Tibial nerve (tissue), 4 donors: ENCODE results near the gene KRTAP10-9. TPM values are rescaled to one million over a fixed set of nuclear protein-coding genes. Genes with fewer than 3 reads are reported as not detected.

Experiments
- DNase-seq, 2 donors: peaks; one replicate each; pipeline ENCODE4 v3.0.0-alpha.2; 2019; ENCODE audit warnings: low spot score in 2 of 2
- H3K27ac ChIP-seq, 4 donors: fragments of 200-600 bp; sonication (generic) in 3 of 4; one replicate each; pipeline ENCODE4 v1.5.1; 2017 to 2019; ENCODE audit warnings: mild to moderate bottlenecking in 1 of 4
- H3K27me3 ChIP-seq, 2 donors: fragments of 200-600 bp; sonication (generic) in 1 of 2; one replicate each; pipeline versions ENCODE4 v1.5.1 to v1.6.0; 2017 to 2019
- H3K36me3 ChIP-seq, 3 donors: fragments of 200-600 bp; sonication (generic); one replicate each; pipeline ENCODE4 v1.5.1; 2018 to 2019
- H3K4me1 ChIP-seq, 4 donors: fragments of 200-600 bp; sonication (generic) in 3 of 4; one replicate each; pipeline ENCODE4 v1.5.1; 2017 to 2019
- H3K4me3 ChIP-seq, 4 donors: fragments of 200-600 bp; sonication (generic) in 3 of 4; one replicate each; pipeline ENCODE4 v1.5.1; 2017 to 2019; ENCODE audit warnings: mild to moderate bottlenecking in 1 of 4, moderate library complexity in 1 of 4
- H3K9me3 ChIP-seq, 4 donors: fragments of 200-600 bp; sonication (generic) in 3 of 4; one replicate each; pipeline ENCODE4 v1.5.1; 2017 to 2019
- EP300 ChIP-seq, 2 donors: sonication (generic); formaldehyde crosslinking; IDR thresholded peaks; one replicate each; pipeline ENCODE4 v1.6.1; 2017; ENCODE audit warnings: antibody characterized with exemption in 2 of 2, mild to moderate bottlenecking in 1 of 2
- POLR2A ChIP-seq, 2 donors: fragments of 450-650 bp; IDR thresholded peaks; one replicate each; pipeline ENCODE4 v1.6.1; 2017; ENCODE audit warnings: antibody characterized with exemption in 2 of 2, mild to moderate bottlenecking in 2 of 2, moderate library complexity in 2 of 2
- WGBS, 2 donors: methylation state at CpG; one replicate each; pipeline ENCODE4 v1.1.5; 2018; 5-methylcytosine and 5-hydroxymethylcytosine counted together
- total RNA-seq, 4 donors: library from RNA; depleted of rRNA; stranded (reverse); fragments of >200 nt; gene quantifications; one replicate each; pipeline ENCODE4 v1.1.0, GENCODE V29; 2016
- TF ChIP-seq, protein P1 (sequence below), 5 experiments: fragments of 200-600 bp in 3 of 5; fragments of 450-650 bp in 2 of 5; sonication (generic) in 3 of 5; IDR thresholded peaks; one replicate each; pipeline ENCODE4 v1.5.1; 2016 to 2019; ENCODE audit warnings: antibody characterized with exemption in 5 of 5, mild to moderate bottlenecking in 3 of 5, moderate library complexity in 2 of 5

Gene KRTAP10-9
- total RNA-seq, 4 donors from 2014 or later, result not detected

DNA sequence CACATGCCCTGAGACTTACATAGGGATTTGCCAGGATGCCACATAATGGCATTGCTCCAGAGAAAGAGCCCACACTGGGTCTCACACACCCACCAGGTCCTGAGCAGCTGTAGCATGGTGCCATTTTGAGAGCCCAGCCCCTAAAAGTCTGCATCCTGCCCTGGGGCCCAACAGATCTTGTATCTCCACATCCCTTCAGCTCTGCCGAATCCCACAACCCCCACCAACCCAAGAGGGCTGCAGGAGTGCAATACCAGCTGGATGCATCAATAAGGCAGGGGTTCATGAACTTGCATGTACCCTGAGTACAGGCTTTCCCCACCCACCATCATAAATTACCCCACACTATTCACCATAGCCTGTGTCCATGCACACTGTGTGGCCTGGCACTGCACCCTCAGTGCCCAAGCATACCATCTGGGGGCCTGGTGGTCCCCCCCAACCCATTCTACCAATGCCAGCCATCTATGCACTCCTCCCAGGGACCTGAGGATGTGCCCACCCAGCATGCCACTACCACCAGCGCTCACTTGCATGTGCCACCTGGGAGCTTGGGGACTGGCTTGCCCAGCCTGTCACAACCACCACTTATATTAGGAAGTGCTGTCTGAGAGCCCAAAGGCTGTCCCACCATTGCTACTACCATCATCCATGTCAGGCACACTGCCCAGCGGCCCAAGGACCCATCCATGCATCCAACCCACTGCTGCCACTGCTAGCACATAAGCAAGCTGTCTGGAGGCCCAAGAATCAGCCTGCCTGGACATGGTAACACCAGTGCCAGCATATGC, 43.9 kb downstream of the KRTAP10-9 start:
- Histone ChIP-seq H3K9me3 (peaks cover 0 to 55% (median 8%) of the 10 kb centered on the region in 4 donors), H3K4me3 (no peak overlapping the region), H3K27me3 (no peaks in the 10 kb centered on the region), H3K4me1 (no peaks in the 10 kb centered on the region), H3K36me3 (no peaks in the 10 kb centered on the region), H3K27ac (no peak overlapping the region)
- DNase-seq, result no peak
- WGBS, 2 donors, result 80 to 91% methylated on average over 3 of the region's 3 CpGs
- TF ChIP-seq POLR2A (IDR thresholded peaks at IDR 0.05) (no peak), EP300 (IDR thresholded peaks at IDR 0.05) (no peak)

DNA sequence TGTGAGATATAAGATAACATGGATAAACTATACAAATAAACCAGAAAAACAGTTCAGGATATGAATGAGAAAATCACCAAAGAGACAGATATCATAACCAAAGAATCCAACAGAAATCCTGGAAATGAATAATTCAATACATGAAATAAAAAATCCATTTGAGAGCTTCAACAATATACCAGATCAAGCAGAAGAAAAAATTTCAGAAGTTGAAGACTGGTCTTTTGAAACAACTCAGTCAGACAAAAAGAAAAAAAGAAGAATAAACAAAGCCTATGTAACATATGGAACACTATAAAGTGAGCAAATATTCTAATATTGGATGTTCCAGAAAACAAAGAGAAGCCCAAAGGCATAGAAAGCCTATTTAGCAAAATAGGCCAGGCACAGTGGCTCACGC, 45.0 kb downstream of the KRTAP10-9 start:
- Histone ChIP-seq H3K27ac (no peak overlapping the region), H3K4me3 (no peak overlapping the region), H3K27me3 (no peaks in the 10 kb centered on the region), H3K36me3 (no peaks in the 10 kb centered on the region), H3K4me1 (no peaks in the 10 kb centered on the region), H3K9me3 (peaks cover 0 to 55% (median 8%) of the 10 kb centered on the region in 4 donors)
- DNase-seq, result no peak
- WGBS, 2 donors, result 92% methylated on average over 1 of the region's 1 CpG
- TF ChIP-seq EP300 (IDR thresholded peaks at IDR 0.05), result no peak
- TF ChIP-seq POLR2A (IDR thresholded peaks at IDR 0.05), result no peak
- TF ChIP-seq, protein P1, sequence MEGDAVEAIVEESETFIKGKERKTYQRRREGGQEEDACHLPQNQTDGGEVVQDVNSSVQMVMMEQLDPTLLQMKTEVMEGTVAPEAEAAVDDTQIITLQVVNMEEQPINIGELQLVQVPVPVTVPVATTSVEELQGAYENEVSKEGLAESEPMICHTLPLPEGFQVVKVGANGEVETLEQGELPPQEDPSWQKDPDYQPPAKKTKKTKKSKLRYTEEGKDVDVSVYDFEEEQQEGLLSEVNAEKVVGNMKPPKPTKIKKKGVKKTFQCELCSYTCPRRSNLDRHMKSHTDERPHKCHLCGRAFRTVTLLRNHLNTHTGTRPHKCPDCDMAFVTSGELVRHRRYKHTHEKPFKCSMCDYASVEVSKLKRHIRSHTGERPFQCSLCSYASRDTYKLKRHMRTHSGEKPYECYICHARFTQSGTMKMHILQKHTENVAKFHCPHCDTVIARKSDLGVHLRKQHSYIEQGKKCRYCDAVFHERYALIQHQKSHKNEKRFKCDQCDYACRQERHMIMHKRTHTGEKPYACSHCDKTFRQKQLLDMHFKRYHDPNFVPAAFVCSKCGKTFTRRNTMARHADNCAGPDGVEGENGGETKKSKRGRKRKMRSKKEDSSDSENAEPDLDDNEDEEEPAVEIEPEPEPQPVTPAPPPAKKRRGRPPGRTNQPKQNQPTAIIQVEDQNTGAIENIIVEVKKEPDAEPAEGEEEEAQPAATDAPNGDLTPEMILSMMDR (IDR thresholded peaks at IDR 0.05), result no peak

DNA sequence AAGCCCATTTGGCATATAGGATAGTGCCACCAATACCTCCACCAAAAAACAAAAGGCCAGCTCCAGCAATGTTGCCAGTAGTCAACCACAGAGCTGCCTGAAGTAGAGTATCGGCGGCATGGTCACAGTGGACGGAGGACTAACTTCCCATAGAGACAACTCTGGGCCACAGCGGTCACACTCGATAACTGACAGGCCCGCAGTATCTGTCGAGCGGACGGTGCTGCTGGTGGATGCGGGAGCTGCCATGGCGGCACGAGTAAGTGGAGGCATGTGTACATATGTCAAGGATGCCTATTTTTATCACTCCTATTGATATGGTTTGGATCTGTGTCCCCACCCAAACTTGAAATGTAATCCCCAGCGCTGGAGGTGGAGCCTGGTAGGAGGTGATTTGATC, 51.0 kb downstream of the KRTAP10-9 start:
- WGBS, 2 donors, result 94% methylated on average over 13 of the region's 13 CpGs
- DNase-seq, result no peak
- H3K4me1 ChIP-seq, result no peaks in the 10 kb centered on the region
- peaks cover 0 to 16% (median 3%) of the 10 kb centered on the region in 4 donors for H3K9me3 ChIP-seq
- H3K27me3 ChIP-seq, result no peaks in the 10 kb centered on the region
- H3K27ac ChIP-seq, result no peak overlapping the region
- H3K36me3 ChIP-seq, result no peaks in the 10 kb centered on the region
- TF ChIP-seq, protein P1 (IDR thresholded peaks at IDR 0.05), result no peak
- no peak for TF ChIP-seq POLR2A (IDR thresholded peaks at IDR 0.05)
- TF ChIP-seq EP300 (IDR thresholded peaks at IDR 0.05), result no peak
- no peak overlapping the region for H3K4me3 ChIP-seq

Other genes starting within 250 kb of the KRTAP10-9 start
- 1 to 10 TPM; 2.0 to 8.0 (median 3.8) TPM for gene LRRC3, start 171.6 kb upstream of the KRTAP10-9 start, total RNA-seq
- gene KRTAP10-1, start 86.9 kb upstream of the KRTAP10-9 start, total RNA-seq, result not detected
- not detected for gene KRTAP10-2, start 75.6 kb upstream of the KRTAP10-9 start, total RNA-seq
- gene KRTAP10-3, start 68.3 kb upstream of the KRTAP10-9 start, total RNA-seq, result not detected
- gene KRTAP10-4, start 53.4 kb upstream of the KRTAP10-9 start, total RNA-seq, result not detected
- not detected for gene KRTAP10-5, start 46.5 kb upstream of the KRTAP10-9 start, total RNA-seq
- gene KRTAP10-6, start 34.6 kb upstream of the KRTAP10-9 start, total RNA-seq, result not detected
- gene KRTAP10-7, start 26.5 kb upstream of the KRTAP10-9 start, total RNA-seq, result not detected
- not detected for gene KRTAP10-8, start 15.0 kb upstream of the KRTAP10-9 start, total RNA-seq
- not detected for gene KRTAP10-10, start 10.3 kb downstream of the KRTAP10-9 start, total RNA-seq
- not detected for gene KRTAP10-11, start 19.3 kb downstream of the KRTAP10-9 start, total RNA-seq
- gene KRTAP12-4, start 27.6 kb downstream of the KRTAP10-9 start, total RNA-seq, result not detected
- gene KRTAP12-3, start 30.8 kb downstream of the KRTAP10-9 start, total RNA-seq, result not detected
- gene KRTAP12-2, start 39.8 kb downstream of the KRTAP10-9 start, total RNA-seq, result not detected
- not detected for gene KRTAP12-1, start 55.1 kb downstream of the KRTAP10-9 start, total RNA-seq
- not detected for gene KRTAP10-12, start 70.1 kb downstream of the KRTAP10-9 start, total RNA-seq
- not detected for gene TSPEAR, start 84.5 kb downstream of the KRTAP10-9 start, total RNA-seq
- 100 to 1,000 TPM in 2 of 4 donors, 10 to 100 TPM in 2; 89.4 to 165 (median 99.3) TPM for gene UBE2G2, start 174.7 kb downstream of the KRTAP10-9 start, total RNA-seq
- 10 to 100 TPM; 59.9 to 70.8 (median 62.1) TPM for gene SUMO3, start 191.0 kb downstream of the KRTAP10-9 start, total RNA-seq
- 100 to 1,000 TPM; 175 to 328 (median 234) TPM for gene PTTG1IP, start 246.6 kb downstream of the KRTAP10-9 start, total RNA-seq